Measurements from ENCODE around the gene PNPLA2. TPM values are rescaled to one million over a fixed set of nuclear protein-coding genes. Genes with fewer than 3 reads are reported as not detected.
A peak's percentile ranks its signal among the peaks of the same experiment; 100 is the strongest.

PNPLA2 gene
- total RNA-seq, 4 donors from 2014 or later: 16.9 to 96.2 (median 37.1) TPM

DNA sequence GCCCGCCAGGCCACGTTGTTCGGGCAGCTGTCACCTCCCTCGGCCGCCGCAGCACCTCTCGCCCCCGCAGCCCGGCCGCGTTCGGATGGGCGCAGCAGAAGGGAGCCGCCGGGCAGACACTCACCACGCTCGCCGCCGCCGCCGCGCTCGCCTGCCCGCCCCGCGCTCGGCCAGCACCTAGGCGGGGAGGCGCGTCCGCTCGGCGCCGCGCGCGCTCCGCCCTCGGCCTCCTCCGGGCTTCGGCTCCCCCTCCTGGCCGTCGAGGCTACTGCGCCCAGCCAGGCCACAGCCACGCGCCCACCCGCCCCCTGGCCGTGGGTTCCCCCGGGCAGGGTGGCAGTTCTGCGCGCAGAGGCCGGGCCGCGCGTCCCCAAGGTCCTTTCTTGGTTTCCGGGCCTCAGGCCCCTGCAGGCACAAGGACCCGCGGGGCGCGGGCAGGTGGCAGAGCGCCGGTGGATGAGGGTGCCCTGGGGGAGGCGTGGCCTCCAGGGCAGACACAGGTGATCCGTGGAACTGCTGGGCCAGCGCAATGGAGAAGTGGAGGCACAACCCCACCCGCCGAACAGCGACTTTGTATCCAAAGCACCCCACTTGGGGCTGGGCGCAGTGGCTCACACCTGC lies 20.5 kb upstream of the PNPLA2 start, which contains the start of gene SLC25A22:
SLC25A22 (minus strand) TSS at position 189 of the 621 bp plus-strand sequence. CDS start 3,275 bp downstream, outside the sequence.
- peak; percentile 58 to 81 for DNase-seq
- Histone ChIP-seq H3K4me3 (peak within 1 kb of the TSS; percentile 61 to 79), H3K27me3 (no peaks in the 10 kb centered on the region), H3K27ac (peak within 1 kb of the TSS; percentile 87 to 90), H3K36me3 (no peaks in the 10 kb centered on the region), H3K4me1 (peaks cover 6 to 22% of the 10 kb centered on the region in 2 donors), H3K9me3 (no peaks in the 10 kb centered on the region)
- peak in 1 of 2 donors; percentile 10 for TF ChIP-seq POLR2A (IDR thresholded peaks at IDR 0.05)
- TF ChIP-seq, protein P1, sequence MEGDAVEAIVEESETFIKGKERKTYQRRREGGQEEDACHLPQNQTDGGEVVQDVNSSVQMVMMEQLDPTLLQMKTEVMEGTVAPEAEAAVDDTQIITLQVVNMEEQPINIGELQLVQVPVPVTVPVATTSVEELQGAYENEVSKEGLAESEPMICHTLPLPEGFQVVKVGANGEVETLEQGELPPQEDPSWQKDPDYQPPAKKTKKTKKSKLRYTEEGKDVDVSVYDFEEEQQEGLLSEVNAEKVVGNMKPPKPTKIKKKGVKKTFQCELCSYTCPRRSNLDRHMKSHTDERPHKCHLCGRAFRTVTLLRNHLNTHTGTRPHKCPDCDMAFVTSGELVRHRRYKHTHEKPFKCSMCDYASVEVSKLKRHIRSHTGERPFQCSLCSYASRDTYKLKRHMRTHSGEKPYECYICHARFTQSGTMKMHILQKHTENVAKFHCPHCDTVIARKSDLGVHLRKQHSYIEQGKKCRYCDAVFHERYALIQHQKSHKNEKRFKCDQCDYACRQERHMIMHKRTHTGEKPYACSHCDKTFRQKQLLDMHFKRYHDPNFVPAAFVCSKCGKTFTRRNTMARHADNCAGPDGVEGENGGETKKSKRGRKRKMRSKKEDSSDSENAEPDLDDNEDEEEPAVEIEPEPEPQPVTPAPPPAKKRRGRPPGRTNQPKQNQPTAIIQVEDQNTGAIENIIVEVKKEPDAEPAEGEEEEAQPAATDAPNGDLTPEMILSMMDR (IDR thresholded peaks at IDR 0.05): peak; percentile 57 to 96 (median 94)
- intact Hi-C loops (cut with DNase I; ENCODE audit: low total_unique reads): no loop called here

DNA sequence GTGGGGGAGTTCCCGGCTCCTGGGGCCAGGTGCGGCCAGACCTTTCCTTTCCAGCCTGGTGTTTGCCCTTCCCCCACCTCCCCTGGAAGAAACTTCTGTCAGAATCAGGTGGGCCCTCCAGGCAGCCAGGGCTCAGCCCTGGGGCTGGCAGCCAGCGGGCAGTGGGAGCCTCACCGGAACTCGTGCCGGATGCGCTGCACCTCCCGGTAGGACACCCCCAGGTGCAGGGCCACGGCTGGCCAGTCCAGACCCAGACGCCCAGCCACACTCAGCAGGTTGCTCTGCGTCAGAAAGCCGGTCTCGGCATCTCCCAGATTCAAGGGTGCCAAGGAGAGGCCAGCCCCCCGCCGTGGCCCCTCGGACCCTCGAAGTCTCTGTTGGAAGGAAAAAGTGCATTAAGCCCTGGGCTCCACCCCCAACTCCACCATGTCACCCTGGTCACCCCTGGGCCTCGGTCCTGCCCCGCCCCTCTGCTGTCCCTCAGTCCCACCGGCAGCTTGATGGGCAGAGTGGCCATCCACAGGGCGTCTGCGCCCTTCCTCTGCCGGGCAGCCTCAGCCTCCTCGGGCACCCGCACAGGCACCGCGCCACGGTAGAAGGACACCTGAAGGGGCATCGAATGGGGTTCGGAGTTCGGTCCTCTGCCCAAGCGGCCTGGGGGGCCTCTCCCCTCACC lies 18.9 kb upstream of the PNPLA2 start:
- no peak overlapping the region for H3K4me3 ChIP-seq

DNA sequence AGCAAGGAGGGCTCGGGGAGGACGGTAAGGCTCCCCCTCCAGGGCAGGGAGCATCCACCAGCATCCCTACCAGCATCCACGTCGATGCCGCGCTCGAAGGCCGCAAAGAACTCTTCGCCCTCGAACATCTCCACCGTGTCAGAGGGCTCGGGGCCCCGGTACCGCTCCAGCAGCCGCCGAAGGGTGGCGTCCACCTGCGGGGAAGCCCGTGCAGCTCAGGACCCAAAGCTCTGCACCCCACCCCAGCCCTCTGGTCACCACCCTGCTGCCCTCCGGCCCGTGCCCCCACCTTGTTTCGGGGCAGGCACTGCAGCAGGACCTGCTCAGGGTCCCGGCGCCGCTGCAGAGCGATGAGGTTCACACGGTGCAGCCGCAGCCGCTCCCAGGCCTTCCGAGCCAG lies 18.2 kb upstream of the PNPLA2 start:
- intact Hi-C loops (cut with DNase I; ENCODE audit: low total_unique reads): no loop called here
- no peaks in the 10 kb centered on the region for H3K27me3 ChIP-seq
- no peaks in the 10 kb centered on the region for H3K36me3 ChIP-seq
- TF ChIP-seq, protein P1 (IDR thresholded peaks at IDR 0.05): no peak
- TF ChIP-seq POLR2A (IDR thresholded peaks at IDR 0.05): no peak
- H3K4me1 ChIP-seq: peaks cover 6 to 25% of the 10 kb centered on the region in 2 donors
- no peaks in the 10 kb centered on the region for H3K9me3 ChIP-seq
- no peak for DNase-seq
- no peak overlapping the region for H3K4me3 ChIP-seq
- H3K27ac ChIP-seq: no peak overlapping the region

More for the DNA sequence above, 18.9 kb upstream of the PNPLA2 start:
- Histone ChIP-seq H3K9me3 (no peaks in the 10 kb centered on the region), H3K27ac (no peak overlapping the region), H3K36me3 (no peaks in the 10 kb centered on the region), H3K27me3 (no peaks in the 10 kb centered on the region), H3K4me1 (peaks cover 6 to 31% of the 10 kb centered on the region in 2 donors)
- intact Hi-C loops (cut with DNase I; ENCODE audit: low total_unique reads): no loop called here
- DNase-seq: no peak
- TF ChIP-seq, protein P1 (IDR thresholded peaks at IDR 0.05): no peak
- no peak for TF ChIP-seq POLR2A (IDR thresholded peaks at IDR 0.05)

DNA sequence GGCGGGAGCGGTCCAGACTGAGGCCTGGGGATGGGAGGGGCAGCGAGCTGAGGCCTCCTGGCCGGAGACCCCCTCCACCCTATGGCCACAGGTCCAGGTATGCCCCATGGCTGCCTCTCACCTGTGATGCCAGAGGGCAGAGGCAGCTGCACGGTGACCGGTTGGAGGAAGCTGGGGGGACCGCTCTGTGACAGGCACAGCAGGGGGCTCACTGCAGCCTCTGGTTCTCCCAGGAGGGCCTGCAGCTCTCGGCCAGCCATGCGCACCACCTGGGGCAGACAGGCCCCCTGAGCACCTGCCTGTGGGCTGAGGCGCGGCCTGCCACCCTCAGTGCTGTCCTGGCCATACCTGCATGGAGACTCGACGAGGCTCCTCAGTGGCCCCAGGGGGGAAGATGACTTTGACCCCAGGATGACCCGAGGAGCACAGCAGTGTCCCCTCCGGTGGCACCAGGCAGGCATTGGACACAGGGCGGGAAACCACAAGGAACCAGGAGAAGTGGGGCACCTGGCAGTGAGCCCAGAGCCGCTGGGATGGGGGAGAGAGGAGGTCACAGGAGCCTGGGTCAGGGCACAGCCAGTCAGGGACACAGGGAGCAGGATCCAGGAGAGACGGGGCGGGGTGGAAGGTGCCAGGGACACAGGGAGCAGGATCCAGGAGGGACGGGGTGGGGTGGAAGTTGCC lies 17.5 kb upstream of the PNPLA2 start:
- no peak overlapping the region for H3K27ac ChIP-seq
- TF ChIP-seq, protein P1 (IDR thresholded peaks at IDR 0.05): no peak
- TF ChIP-seq POLR2A (IDR thresholded peaks at IDR 0.05): no peak
- no peaks in the 10 kb centered on the region for H3K27me3 ChIP-seq
- no peak overlapping the region for H3K4me3 ChIP-seq
- no peak for DNase-seq
- no peaks in the 10 kb centered on the region for H3K9me3 ChIP-seq
- H3K36me3 ChIP-seq: no peaks in the 10 kb centered on the region
- intact Hi-C loops (cut with DNase I; ENCODE audit: low total_unique reads): no loop called here
- H3K4me1 ChIP-seq: peaks cover 6 to 20% of the 10 kb centered on the region in 2 donors

Data from uterus (tissue), 4 donors.